ENCODE results near the gene DOCK8. TPM values are rescaled to one million over a fixed set of nuclear protein-coding genes. Genes with fewer than 3 reads are reported as not detected.

The DOCK8 gene
- total RNA-seq, 1 donor from 2014 or later, result 8.9 TPM

- no peak overlapping the region for H3K27ac ChIP-seq
- no peak for TF ChIP-seq CTCF (IDR thresholded peaks at IDR 0.05)
- no peaks in the 10 kb centered on the region for H3K27me3 ChIP-seq
- DNase-seq (ENCODE audit: low spot score in 2 of 2), result no peak
- no peak overlapping the region for H3K4me3 ChIP-seq
- no peaks in the 10 kb centered on the region for H3K36me3 ChIP-seq
- H3K9me3 ChIP-seq, result no peaks in the 10 kb centered on the region
- intact Hi-C loops (cut with DNase I), result no loop called here
- H3K4me1 ChIP-seq, result no peaks in the 10 kb centered on the region
Measured at GRCh38 chr9:346111-346571, 131.5 kb downstream of the DOCK8 start.

GRCh38 chr9:347667-348292 lies 133.1 kb downstream of the DOCK8 start:
- no peak overlapping the region for H3K27ac ChIP-seq
- H3K4me3 ChIP-seq, result no peak overlapping the region
- no peaks in the 10 kb centered on the region for H3K36me3 ChIP-seq
- peak; percentile 17 to 56 (median 33) for TF ChIP-seq CTCF (IDR thresholded peaks at IDR 0.05)
- DNase-seq (ENCODE audit: low spot score in 2 of 2), result no peak
- no peaks in the 10 kb centered on the region for H3K9me3 ChIP-seq
- no peaks in the 10 kb centered on the region for H3K27me3 ChIP-seq
- no peaks in the 10 kb centered on the region for H3K4me1 ChIP-seq
- intact Hi-C loops (cut with DNase I), result no loop called here

- Histone ChIP-seq H3K4me3 (no peak overlapping the region), H3K27me3 (no peaks in the 10 kb centered on the region), H3K36me3 (no peaks in the 10 kb centered on the region), H3K9me3 (no peaks in the 10 kb centered on the region), H3K4me1 (peaks cover 0 to 3% of the 10 kb centered on the region in 2 donors), H3K27ac (no peak overlapping the region)
- no peak for TF ChIP-seq CTCF (IDR thresholded peaks at IDR 0.05)
- no peak for DNase-seq (ENCODE audit: low spot score in 2 of 2)
- intact Hi-C loops (cut with DNase I), result no loop called here
Measured at GRCh38 chr9:350384-350783, 135.7 kb downstream of the DOCK8 start.

- H3K36me3 ChIP-seq, result no peaks in the 10 kb centered on the region
- H3K27me3 ChIP-seq, result no peaks in the 10 kb centered on the region
- no peak overlapping the region for H3K4me3 ChIP-seq
- H3K27ac ChIP-seq, result no peak overlapping the region
- intact Hi-C loops (cut with DNase I), result no loop called here
- TF ChIP-seq CTCF (IDR thresholded peaks at IDR 0.05), result no peak
- DNase-seq (ENCODE audit: low spot score in 2 of 2), result no peak
- peaks cover 0 to 3% of the 10 kb centered on the region in 2 donors for H3K4me1 ChIP-seq
- no peaks in the 10 kb centered on the region for H3K9me3 ChIP-seq
Measured at GRCh38 chr9:351916-352315, 137.3 kb downstream of the DOCK8 start.

GRCh38 chr9:353077-353476 lies 138.4 kb downstream of the DOCK8 start:
- Histone ChIP-seq H3K27ac (no peak overlapping the region), H3K27me3 (no peaks in the 10 kb centered on the region), H3K4me3 (no peak overlapping the region), H3K9me3 (no peaks in the 10 kb centered on the region), H3K4me1 (peaks cover 0 to 3% of the 10 kb centered on the region in 2 donors), H3K36me3 (no peaks in the 10 kb centered on the region)
- intact Hi-C loops (cut with DNase I), result no loop called here
- no peak for DNase-seq (ENCODE audit: low spot score in 2 of 2)
- no peak for TF ChIP-seq CTCF (IDR thresholded peaks at IDR 0.05)

- no peak for DNase-seq (ENCODE audit: low spot score in 2 of 2)
- Histone ChIP-seq H3K36me3 (no peaks in the 10 kb centered on the region), H3K4me1 (peaks cover 0 to 3% of the 10 kb centered on the region in 2 donors), H3K27ac (no peak overlapping the region), H3K27me3 (no peaks in the 10 kb centered on the region), H3K9me3 (no peaks in the 10 kb centered on the region), H3K4me3 (no peak overlapping the region)
- TF ChIP-seq CTCF (IDR thresholded peaks at IDR 0.05), result no peak
- intact Hi-C loops (cut with DNase I), result no loop called here
Measured at GRCh38 chr9:354453-354852, 139.8 kb downstream of the DOCK8 start.

Data from ascending aorta (tissue), 2 donors.